ENCODE measurements around the gene EHF. TPM values are rescaled to one million over a fixed set of nuclear protein-coding genes. Genes with fewer than 3 reads are reported as not detected.

EHF gene
- total and polyA plus RNA-seq, 2 of the 8 experiments (the other 6 are each of a cell fraction or from before 2014, with no cell fraction given) = not detected

GRCh38 chr11:34637303-34637702, 16.4 kb downstream of the EHF start:
- no peaks in the 10 kb centered on the region for H3K27me3 ChIP-seq (replicated peaks in 1 of 4; ENCODE audit: control insufficient read depth in 3 of 4, extremely low read depth in 1 of 4, insufficient read depth in 3 of 4, low read length in 3 of 4)
- no peak overlapping the region for H2AFZ ChIP-seq (ENCODE audit: low read length)
- POLR2A ChIA-PET (ENCODE audit: partially characterized antibody) = no interaction called here
- H3K14ac ChIP-seq (ENCODE audit: insufficient read length) = no peak overlapping the region
- no peaks in the 10 kb centered on the region for H4K20me1 ChIP-seq (replicated peaks in 1 of 2; ENCODE audit: control insufficient read depth in 1 of 2, insufficient read depth in 2 of 2, low read length in 2 of 2)
- no peak overlapping the region for H2BK5ac ChIP-seq (ENCODE audit: low read depth, low read length)
- no peak overlapping the region for H3K18ac ChIP-seq (ENCODE audit: extremely low read depth, low read length)
- no peak overlapping the region for H4K8ac ChIP-seq (ENCODE audit: extremely low read depth, insufficient read depth, low read length)
- H3K4me3 ChIP-seq (ENCODE audit: extremely low read depth in 1 of 4, insufficient read depth in 2 of 4, low read depth in 3 of 4, low read length in 4 of 4) = no peak overlapping the region
- TF ChIP-seq E2F6 (IDR thresholded peaks at IDR 0.05) (no peak), NRF1 (IDR thresholded peaks at IDR 0.05; ENCODE audit: low read depth, low read length) (no peak), KDM5A (IDR thresholded peaks at IDR 0.05; ENCODE audit: low read length) (no peak), CHD2 (IDR thresholded peaks at IDR 0.05; ENCODE audit: low read length) (no peak)
- H2AK5ac ChIP-seq (ENCODE audit: low read depth, low read length) = no peak overlapping the region
- no peak overlapping the region for H3K23ac ChIP-seq (ENCODE audit: insufficient read length)
- no peak overlapping the region for H2BK15ac ChIP-seq (ENCODE audit: low read length)
- H2BK20ac ChIP-seq (ENCODE audit: low read length) = no peak overlapping the region
- H3K27ac ChIP-seq (ENCODE audit: low read depth, low read length) = no peak overlapping the region
- H2BK120ac ChIP-seq (replicated peaks; ENCODE audit: low read depth, low read length) = no peak overlapping the region
- no peaks in the 10 kb centered on the region for H3K23me2 ChIP-seq (ENCODE audit: low read depth, low read length)
- no peak overlapping the region for H4K91ac ChIP-seq (replicated peaks; ENCODE audit: insufficient read length, low read length)
- WGBS, 2 experiments (ENCODE audit: extremely low coverage in 1 of 2, insufficient coverage in 1 of 2, insufficient read length in 1 of 2, insufficient replicate concordance in 2 of 2, low coverage in 1 of 2, low lambda C conversion rate in 2 of 2, missing lambda C conversion rate in 1 of 2) = 90% methylated on average over 5 of the region's 5 CpGs; no CpG with 5 or more reads in 1 of the 2 experiments
- CTCF ChIA-PET (ENCODE audit: partially characterized antibody) = interaction anchor here (1.4 to 2.2 kb wide), 2 partner anchors 16 to 51 kb away, joined by 4 to 9 read pairs; partner anchors contain the start of gene EHF
- H3K36me3 ChIP-seq (ENCODE audit: control insufficient read depth in 2 of 4, insufficient read depth in 4 of 4, low read length in 3 of 4) = no peaks in the 10 kb centered on the region
- no peak overlapping the region for H3K9ac ChIP-seq (replicated peaks in 1 of 4; ENCODE audit: extremely low read depth in 1 of 4, low read depth in 3 of 4, low read length in 3 of 4)
- H3K79me1 ChIP-seq (ENCODE audit: low read depth, low read length) = no peaks in the 10 kb centered on the region
- no peak for DNase-seq (ENCODE audit: low read depth in 1 of 2, low spot score in 2 of 2)
- peak overlapping the region; percentile 42 for H3K4ac ChIP-seq (replicated peaks; ENCODE audit: insufficient read length, low read depth, low read length)
- no peak overlapping the region for H4K5ac ChIP-seq (ENCODE audit: insufficient read length, low read depth, low read length)
- H3K56ac ChIP-seq (replicated peaks; ENCODE audit: insufficient read length, low read depth, low read length) = no peak overlapping the region
- no peak for FAIRE-seq
- no peaks in the 10 kb centered on the region for H3K79me2 ChIP-seq (ENCODE audit: control insufficient read depth in 1 of 2, insufficient read depth in 2 of 2, low read length in 2 of 2)
- no peak overlapping the region for H2BK12ac ChIP-seq (ENCODE audit: low read depth, low read length)
- H3K4me1 ChIP-seq (replicated peaks in 1 of 4; ENCODE audit: control insufficient read depth in 3 of 4, insufficient read depth in 4 of 4, low read length in 3 of 4) = peaks cover 0 to 2% (median 0%) of the 10 kb centered on the region in 4 experiments; a peak in 1 of 7 replicates
- H3K9me3 ChIP-seq (ENCODE audit: insufficient read depth in 2 of 2, low read depth in 1 of 2, low read length in 1 of 2) = no peaks in the 10 kb centered on the region
- H3K4me2 ChIP-seq (ENCODE audit: insufficient read depth in 1 of 2, low read depth in 2 of 2, low read length in 2 of 2) = no peak overlapping the region
